ENCODE measurements around the gene C19orf38.
A peak's percentile ranks its signal among the peaks of the same experiment; 100 is the strongest.

The C19orf38 gene, protein sequence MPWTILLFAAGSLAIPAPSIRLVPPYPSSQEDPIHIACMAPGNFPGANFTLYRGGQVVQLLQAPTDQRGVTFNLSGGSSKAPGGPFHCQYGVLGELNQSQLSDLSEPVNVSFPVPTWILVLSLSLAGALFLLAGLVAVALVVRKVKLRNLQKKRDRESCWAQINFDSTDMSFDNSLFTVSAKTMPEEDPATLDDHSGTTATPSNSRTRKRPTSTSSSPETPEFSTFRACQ

DNA sequence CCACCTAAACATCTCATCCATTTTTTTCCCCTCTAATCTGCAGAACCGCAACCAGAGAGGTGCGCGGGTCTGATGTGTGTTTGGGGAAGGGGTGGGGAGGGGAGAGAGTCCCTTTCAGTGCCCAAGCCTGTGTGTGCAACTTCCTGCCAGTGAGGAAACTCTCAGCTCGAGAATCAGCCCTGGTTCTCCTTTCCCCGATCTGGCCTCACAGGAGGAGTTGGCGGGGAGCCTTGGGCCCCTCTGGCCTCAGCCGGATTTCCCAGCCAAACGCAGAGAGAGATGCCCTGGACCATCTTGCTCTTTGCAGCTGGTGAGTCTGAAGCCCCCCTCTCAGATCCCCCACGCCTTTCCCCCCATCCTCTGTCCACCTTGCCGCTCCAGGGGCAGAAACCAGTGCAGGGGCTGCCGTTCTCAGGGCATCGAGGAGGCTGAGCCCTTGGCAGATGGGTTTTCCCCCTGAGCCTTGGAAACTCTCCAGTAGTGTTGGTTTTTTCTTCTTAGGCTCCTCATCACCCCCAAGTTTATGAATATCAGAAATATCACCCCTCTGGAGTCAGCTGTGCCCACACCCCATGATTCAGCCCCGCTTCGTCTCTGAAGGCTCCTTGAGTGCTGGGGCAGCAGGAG, at the start of gene C19orf38:
C19orf38 (plus strand) TSS at position 186 of the 627 bp plus-strand sequence; CDS start at position 280, 94 bp downstream.
- peak; percentile 79 for DNase-seq

DNA sequence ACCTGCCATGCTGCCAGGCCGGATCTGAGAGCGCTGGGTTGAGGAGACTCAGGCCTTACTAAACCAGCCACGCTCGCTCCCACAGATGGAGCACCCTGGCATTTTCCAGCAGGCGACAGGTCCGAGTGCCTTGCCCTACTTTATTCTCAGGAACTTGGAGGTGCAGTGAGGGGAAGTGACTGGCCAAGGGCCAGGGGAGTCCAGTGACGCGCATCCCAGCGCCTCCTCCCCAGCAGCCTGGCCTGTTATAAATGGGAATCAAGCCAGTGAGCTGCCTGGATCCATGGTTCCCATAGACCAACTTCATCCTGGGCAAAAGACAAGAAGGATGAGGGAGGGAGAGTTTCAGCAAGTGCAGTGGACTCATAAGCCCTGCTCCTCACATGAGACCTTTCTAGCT, 47.7 kb upstream of the C19orf38 start:
- peak; percentile 19 for DNase-seq

DNA sequence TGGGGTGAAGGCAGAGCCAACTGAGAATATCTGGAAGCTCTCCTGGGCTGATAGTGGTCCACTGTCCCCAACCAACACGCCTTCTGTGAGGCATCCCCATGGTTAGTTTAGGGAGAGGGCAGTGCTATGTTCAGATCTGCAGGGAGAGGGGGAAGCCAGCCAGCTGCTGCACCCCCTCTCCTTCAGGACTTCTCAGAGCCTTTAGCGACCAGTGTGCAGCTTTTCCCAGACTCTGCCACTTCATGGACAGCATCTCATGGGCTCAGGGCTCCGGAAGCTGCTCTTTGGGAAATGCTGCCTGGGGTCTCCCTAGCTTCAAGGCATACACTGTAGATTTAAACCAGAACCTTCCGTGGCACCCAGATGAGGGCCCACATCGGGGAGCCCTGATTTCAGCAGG, 45.7 kb upstream of the C19orf38 start:
- no peak for DNase-seq

DNA sequence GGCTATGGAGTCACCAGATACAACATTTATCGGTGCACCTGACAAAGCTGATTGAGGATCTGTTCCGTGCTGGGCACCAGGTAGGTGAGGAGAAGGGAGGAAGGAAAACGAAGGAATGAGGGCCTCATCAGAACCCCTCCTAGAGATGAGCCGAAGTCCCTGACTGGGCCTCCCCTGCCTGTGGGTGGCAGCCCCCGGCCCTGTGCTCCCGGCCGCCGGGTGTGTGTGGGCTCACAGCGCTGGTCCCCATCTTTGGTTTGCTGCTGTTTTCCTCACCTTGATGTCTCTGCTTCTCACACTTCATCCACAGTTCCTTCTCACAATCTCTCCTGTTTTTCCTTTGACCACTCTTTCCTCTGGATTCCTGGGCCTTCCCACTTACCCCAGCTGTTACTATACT, 45.0 kb upstream of the C19orf38 start:
- DNase-seq = no peak

DNA sequence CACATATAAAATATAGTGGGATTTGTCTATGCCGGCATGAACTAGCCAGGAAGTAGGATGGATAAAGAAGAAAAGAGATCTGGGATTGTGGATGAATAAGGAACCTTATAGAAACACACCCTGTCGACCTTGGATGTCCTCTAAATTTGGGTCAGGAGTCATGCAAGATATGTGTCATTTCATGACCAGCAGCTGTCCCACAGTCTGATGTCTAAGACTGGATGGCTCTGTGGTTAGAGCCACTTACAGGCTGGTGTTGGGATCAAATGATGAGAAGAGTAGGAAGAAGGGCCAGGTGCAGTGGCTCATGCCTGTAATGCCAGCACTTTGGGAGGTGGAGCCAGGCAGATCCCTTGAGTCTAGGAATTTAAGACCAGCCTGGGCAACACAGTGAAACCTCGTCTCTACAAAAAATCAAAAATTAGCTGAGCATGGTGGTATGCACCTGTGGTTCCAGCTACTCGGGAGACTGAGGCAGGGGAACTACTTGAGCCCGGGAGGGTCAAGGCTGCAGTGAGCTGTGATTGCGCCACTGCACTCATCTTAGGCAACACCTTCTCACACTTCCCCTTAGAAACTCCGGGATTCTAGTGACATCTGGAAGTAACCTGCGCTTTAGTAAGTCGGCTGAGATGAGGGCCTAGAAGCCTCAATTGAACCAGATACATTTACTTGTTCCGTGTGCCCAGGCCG, 43.0 kb upstream of the C19orf38 start:
- DNase-seq = no peak

DNA sequence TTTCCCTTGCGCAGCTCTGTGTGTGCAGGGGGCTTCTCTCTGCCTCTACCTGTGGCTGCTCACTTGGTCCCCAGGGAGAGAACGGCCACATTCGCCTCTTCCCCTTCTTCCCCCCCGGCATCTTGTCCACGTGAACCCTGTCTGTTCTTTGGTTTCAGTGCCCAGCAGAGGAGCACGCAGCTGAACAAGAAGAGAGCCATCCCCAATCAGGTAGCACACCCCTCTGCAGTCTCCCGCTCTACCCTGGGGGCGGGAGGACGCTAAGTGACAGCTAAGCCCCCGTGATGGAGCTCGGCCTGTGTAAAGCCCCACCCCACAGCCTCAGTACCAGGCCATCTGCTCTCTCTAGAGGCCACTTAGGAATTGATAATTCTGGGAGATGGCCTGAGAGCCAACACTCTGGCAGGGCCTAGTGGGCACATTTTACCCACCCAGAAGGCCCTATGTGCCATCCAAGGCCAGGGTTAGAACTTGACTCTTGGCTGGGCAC, 42.4 kb upstream of the C19orf38 start:
- DNase-seq = no peak

DNA sequence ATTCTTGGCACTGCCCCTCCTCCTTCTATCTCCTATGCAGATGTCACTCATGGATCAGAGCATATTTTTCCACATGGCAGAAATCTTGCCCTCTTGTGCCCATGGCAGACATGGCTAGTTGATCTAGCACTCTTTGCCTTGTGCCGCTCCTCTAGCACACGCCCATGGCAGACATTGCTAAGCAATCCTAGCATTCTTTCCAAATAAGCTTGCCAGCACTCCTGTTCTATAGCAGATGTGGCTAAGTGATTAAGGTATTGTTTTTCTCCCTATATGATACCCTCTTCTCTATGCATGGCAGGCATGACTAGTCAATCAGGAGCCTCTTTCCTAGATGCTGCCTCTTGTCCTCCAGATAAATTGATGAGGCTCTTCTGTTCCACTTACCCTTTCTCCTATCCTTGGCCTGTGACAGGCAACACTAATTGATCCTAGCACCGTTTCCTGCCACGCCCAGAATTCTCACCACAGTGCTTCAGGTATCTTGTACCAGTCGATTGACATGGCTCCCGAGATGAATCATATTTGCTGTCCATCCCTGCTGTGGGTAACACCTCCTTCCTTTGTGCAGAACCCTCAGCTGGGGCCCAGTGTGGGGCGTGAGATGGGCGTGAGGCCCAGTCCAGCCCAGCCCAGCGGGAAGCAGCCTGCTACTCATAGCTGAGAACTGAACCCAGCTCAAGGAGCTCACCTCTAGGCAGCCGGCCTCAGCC, 39.1 kb upstream of the C19orf38 start:
- DNase-seq = peak; percentile 43

DNA sequence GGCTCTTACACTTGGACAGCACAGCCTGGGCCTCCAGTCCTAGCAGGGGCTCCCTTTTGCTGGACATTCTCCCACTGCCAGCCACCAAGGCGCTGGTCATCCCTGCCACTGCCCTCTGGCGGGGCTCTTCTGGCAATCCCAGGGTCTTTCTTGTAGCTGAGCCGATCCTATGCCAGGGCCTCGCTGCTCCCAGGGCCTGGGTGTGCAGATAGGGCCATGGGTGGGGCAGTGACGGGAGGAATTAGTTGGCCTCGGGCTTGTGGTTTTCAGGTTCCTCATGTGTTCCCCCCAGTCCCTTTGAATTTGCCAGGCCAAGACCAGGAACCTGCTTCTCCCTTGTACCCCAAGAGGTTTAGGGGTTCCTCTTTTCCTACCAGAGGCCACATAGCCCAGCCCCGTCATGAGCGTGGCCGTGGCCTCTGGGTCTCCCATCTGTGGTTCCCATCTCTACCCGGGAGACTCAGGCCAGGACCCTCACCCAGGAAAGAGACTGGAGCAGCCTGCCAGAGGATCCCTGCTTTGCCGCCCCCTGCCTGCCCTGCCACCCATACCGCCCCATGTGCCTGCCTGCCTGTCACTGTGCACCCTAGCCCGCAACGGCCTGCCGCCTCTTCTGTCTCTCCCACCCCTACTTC, 38.4 kb upstream of the C19orf38 start:
- DNase-seq = no peak

DNA sequence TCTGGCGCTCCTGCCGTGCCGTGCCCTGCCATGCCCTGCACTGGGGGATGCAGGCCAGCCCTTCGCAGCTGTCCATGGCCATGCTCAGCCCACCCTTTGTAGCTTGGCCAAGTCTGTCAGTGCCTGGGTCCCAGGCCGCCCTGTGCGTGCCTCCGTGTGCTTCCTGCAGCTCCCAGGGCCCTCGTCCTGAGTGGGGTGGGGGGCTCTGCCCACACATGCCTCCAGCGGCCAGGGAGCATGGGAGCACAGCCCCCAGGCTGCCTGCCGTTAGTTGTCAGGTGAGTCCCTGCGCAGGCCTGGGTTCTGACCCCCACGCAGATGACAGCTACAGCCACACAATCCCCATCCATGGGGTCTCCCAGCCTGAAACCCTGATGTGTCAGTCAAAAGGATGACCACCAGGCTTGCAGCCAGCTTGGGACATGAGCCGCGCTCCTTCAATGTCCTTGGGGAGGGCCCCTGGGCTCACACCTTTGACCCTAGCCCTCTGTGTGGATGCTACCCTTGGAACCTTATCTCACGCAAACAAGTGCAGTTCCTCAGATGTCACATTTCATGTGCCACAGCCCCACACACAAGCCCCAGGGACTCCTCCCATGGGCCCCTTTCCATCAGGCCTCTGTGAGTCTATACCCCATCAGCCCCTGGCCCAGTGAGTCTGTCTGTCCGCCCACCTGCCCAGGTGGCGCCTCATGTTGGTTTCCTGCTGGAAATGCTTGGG, 36.7 kb upstream of the C19orf38 start:
- no peak for DNase-seq

DNA sequence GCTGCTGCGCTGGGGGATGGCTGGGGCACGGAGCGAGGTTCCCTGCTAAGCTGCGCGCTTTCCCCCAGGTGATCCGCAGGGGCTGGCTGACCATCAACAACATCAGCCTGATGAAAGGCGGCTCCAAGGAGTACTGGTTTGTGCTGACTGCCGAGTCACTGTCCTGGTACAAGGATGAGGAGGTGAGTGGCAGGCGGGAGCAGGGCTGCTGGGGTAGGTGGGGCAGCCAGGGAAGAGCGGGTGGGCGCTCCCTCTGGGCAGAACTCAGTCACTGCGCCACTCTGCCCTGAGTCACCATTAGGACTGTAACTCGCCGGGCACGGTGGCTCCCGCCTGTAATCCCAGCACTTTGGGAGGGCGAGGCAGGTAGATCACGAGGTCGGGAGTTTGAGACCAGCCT, 36.0 kb upstream of the C19orf38 start:
- DNase-seq = no peak

DNA sequence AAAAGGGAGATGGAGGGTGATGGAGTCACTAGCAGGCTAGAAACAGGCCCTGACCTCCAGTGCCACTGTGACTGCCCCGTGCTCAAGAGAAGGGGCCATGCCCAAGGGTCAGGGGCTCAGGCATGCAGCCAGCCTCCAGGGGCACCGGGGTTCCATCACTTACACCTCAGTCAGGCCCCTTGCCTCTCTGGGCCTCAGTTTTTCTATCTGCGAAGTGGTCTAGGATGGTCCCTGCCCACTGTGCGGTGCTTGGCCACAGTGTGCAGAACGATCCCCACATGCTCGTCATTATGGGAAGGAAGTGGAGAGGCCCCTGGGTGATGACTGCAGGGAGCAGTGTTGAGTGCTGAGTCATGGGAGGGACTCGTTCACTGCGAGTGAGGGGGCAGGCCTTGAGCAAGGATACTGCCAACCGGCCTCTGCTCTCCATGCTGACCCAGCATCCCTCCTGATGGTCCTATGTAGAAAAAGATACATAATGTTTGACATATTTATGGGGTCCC, 35.3 kb upstream of the C19orf38 start:
- DNase-seq = peak; percentile 67

DNA sequence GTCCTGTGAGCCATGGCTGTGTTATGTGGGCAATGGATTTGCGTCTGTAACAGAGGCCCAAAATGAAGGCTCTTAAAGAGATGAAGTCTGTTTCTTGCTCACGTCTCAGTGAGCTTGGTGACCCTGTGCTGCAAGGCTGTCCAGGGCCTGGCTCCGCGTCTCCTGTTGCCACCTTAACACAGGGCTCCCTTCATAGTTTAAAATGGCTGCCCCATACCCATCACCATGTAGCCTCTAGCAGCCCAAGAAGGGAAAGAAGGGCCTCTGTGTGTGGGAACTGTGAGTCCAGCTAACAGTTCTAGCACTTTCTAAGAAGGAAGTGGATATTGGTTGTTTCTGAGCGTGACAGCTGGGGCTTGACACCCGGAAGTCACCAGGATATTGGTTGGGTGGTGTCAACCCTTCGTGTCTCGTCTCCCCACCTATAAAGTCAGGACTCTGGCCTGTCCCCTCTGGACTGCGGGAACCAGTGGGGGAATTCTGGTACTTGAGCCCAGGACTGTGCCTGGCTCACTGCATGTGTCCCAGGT, 33.1 kb upstream of the C19orf38 start:
- no peak for DNase-seq

DNA sequence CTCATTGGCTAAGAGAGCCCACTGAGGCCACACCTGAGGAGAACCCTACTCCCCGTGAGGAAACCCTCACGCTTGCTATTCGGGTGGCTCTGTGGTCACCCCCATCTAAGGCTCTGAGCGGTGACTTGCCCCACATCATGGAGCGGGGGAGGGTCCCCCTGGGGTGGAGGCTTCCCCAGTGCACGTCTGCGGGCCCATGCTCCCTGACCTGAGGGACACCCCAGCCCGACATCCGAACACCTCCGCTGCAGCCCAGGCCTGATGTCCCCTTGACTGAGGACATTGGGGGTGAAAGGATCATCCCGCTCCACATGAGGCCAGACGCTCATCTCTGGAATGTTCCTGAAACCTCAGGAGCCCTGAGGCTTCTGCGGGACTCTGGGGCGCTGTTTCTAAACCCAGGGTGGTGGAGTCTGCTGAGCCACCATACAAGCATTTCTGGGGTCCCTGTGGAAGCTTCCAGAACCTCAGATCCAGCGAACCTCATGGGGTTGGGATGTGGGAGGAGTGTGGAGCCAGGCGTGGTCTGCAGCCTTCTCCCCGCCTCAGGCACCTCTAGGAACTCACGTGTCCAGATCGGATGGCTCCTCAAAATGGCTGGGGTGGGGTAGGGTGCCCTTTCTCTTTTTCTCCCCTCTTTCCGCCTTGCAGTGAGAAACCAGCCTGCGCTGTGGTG, 32.1 kb upstream of the C19orf38 start:
- no peak for DNase-seq

DNA sequence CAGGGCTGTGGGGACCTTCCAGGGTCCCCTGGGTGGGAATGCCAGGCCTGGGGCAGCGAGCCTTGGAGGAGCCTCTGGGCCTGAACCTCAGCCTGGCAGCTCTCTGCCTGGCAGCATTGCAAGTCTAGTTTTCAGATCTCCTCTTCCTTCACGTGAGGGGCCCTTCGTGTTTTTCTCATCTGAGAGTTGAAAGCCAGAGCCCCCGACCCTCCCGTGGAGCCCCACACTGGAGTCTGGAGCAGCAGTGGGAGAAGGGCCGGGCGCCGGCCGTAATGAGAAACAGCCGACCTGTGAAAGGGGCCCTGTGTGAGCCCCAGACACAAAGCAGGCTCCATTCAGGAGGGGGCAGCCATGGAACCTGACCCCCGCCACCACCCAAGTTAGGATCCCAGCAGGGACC, 31.5 kb upstream of the C19orf38 start:
- DNase-seq = no peak

DNA sequence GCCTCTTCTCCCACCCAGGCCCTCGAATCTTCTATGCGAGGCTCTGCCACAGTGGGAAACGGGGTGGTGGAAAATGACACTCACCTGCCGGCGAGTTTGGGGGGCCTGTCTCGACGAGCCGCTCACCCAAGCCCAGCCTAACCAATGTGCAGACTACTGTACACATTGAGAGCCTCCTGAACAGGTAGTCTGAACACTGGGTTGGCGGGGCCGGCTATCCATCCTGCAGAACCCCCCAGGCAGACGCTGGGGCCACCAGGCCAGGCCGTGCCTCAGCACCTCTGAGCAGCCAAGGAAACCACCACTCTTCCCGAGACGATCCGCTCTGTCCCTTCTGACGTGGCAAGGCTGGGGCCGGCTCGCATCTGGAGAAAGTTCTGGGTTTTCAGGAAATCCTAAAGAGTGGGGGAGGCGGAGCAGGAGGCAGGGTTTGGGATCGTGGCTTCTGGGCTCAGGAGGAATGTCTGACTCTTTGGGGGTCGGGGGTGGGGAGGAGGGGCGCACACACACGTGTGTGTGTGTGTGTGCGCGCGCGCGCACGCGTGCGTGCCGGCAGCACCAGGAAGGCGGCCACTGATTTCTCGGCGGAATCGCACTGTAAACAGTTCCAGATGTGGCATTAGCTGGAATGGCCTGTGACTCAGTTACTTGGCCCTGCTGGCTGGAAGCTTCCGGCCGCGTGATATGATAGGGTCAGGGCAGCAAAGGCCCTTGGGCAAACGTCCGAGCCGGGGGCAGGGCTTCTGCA, 30.8 kb upstream of the C19orf38 start:
- DNase-seq = peak; percentile 92

DNA sequence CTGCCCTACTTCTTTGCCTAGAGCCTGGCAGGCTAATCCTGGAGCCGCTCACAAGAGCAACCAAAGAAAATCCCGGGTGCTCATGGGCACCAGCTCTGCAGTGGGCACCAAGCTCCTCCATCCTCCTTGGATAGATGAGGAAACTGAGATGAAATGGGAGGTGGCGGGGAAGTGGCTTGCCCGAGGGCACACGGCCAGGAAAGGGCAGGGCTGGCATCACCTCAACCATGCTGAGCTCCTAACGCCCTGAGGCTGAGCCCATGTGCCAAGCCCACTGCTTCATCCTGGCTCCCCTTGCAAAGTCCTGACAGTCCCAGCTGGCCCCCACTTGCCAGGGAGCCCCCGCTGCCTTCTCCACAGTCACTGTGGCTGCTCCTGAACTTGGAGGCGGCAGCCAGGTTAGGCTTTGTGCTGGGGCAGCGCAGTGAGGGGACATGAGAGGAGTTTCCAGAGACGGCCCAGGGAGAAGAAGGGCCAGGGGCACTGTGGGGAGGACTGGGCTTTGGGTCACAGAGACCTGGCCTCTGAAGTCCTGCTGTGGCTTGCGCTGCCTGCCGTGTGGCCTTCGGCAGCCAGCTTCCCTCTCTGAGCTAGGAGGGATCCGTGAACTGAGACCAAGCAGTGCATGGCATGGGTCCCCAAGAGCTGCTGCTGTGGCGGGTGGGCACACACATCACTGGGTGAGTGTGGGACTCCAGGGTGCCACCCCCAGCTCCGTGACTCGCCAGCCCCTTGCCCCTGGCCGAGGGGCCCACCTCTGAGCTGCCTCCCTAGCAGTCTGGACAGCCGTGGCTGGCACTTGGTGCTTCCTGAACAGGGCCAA, 29.7 kb upstream of the C19orf38 start:
- DNase-seq = no peak

DNA sequence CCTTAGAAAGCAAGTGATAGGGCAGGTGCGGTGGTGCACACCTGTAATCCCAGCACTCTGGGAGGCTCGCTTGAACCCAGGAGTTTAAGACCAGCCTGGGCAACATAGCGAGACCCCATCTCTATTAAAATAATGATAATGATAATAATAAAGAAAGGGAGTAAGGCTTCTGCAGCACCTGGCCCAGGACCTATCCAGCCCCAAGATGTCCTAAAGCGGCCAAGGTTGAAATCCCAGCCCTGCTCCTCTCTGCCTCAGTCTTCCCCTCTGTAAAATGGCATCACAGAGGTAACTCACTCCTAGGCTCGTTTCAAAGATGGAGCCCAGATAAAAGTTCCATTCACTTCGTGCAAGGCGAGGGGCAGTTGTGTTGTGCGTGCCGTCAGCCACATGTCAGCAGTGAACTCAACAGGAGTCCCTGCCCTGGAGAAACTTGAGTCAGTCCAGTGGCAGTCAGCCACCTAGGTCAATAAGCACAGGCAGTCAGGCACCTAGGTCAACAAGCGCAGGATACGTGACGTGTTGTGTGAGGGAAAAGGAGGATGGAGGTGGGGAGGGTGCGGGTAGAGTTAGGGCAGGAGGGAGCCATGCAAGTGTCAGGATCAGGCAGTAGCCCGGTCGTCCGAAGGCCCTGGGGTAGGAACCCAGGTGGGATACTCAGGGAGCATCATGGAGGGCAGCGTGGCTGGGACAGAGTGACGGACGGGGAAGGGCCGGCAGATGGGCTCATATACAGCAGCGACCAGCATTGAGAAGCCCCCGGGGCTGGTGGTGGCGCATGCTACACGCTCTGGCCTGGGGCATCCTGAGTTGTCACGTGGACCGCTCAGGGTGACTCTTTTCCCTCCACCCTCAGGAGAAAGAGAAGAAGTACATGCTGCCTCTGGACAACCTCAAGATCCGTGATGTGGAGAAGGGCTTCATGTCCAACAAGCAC, 28.8 kb upstream of the C19orf38 start:
- no peak for DNase-seq

DNA sequence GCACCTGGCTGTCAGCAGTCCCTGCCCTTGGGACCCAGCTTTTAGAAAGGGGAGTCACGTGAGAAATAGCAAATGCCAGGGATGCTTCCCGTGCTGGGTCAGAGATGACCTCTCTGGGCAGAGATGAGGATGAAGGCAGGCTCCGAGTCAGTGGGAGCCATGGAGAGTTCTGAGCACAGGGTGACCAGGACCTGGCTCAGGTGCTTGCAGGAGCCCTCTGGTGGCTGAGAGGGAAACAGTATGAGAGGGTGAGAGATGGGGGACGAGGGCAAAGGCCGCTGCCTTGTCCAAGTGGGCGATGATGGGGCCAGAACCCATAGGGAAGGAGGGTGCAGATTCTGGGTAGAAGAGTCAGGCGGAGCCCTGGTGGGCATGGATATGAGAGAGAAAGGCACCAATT, 28.0 kb upstream of the C19orf38 start:
- DNase-seq = no peak

Data from femur (tissue), 1 donor.